ENCODE measurements around the gene CCT8. TPM values are rescaled to one million over a fixed set of nuclear protein-coding genes. Genes with fewer than 3 reads are reported as not detected.
A peak's percentile ranks its signal among the peaks of the same experiment; 100 is the strongest.

The CCT8 gene
- polyA plus RNA-seq, 1 donor from 2014 or later: 249 TPM

DNA sequence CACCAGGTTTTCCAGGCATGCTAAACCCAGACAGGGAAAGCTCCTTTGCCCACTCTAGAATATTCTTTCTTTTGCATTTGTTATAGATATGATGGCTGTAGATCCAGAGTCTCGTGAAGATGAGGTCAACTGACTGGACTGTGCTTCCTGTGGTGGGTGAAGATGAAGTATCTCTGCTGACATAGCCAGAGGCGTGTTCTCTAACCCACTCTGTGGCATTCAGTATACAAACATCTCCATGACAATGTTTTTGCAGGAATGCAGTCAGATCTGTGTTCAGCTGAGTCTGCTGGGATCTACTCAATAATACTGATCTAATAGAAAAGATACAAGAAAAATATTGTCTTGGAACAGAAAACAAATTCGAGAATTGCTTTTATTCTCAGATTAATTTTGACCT, 65.6 kb downstream of the CCT8 start (continued):
- no peak for TF ChIP-seq RAD21 (conservative IDR thresholded peaks at IDR 0.05)
- no peak for TF ChIP-seq MXI1 (conservative IDR thresholded peaks at IDR 0.05; ENCODE audit: poor library complexity, severe bottlenecking)

DNA sequence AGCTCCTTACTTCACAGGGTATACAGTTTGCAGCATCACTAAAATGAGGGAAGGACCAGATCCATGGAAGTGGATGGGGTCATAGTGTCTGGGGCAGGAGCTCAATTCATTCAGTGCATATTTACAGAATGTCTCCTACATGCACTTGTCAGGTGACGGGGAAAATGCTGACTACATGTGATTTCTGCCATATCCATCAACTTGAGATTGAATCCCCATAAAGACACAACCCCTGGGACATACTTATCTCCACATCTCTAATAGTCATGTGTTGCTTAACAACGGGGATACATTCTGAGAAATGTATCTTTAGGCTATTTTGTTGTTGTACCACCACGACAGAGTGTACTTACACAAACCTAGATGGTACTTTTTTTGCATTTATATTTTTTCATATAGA, 66.3 kb downstream of the CCT8 start:
- H3K79me2 ChIP-seq (replicated peaks; ENCODE audit: insufficient read depth, low read length): no peaks in the 10 kb centered on the region
- H3K27me3 ChIP-seq (ENCODE audit: insufficient read depth, low read depth, low read length): no peaks in the 10 kb centered on the region
- H3K36me3 ChIP-seq (ENCODE audit: insufficient read depth, low read length): no peaks in the 10 kb centered on the region
- no peaks in the 10 kb centered on the region for H3F3A ChIP-seq (ENCODE audit: insufficient read depth, low read length, poor library complexity, severe bottlenecking)
- no peak overlapping the region for H3K9ac ChIP-seq (ENCODE audit: low read length)
- H3K27ac ChIP-seq (ENCODE audit: low read length): peak overlapping the region; percentile 56
- H3K4me3 ChIP-seq (ENCODE audit: low read length): no peak overlapping the region
- no peaks in the 10 kb centered on the region for H3K9me2 ChIP-seq (ENCODE audit: insufficient read depth, low read length)
- peak; percentile 62 for TF ChIP-seq POLR2AphosphoS5 (IDR thresholded peaks at IDR 0.05)
- TF ChIP-seq RAD21 (conservative IDR thresholded peaks at IDR 0.05): no peak
- TF ChIP-seq EP300 (conservative IDR thresholded peaks at IDR 0.05; ENCODE audit: poor library complexity, severe bottlenecking): peak; percentile 64
- TF ChIP-seq, protein P1, sequence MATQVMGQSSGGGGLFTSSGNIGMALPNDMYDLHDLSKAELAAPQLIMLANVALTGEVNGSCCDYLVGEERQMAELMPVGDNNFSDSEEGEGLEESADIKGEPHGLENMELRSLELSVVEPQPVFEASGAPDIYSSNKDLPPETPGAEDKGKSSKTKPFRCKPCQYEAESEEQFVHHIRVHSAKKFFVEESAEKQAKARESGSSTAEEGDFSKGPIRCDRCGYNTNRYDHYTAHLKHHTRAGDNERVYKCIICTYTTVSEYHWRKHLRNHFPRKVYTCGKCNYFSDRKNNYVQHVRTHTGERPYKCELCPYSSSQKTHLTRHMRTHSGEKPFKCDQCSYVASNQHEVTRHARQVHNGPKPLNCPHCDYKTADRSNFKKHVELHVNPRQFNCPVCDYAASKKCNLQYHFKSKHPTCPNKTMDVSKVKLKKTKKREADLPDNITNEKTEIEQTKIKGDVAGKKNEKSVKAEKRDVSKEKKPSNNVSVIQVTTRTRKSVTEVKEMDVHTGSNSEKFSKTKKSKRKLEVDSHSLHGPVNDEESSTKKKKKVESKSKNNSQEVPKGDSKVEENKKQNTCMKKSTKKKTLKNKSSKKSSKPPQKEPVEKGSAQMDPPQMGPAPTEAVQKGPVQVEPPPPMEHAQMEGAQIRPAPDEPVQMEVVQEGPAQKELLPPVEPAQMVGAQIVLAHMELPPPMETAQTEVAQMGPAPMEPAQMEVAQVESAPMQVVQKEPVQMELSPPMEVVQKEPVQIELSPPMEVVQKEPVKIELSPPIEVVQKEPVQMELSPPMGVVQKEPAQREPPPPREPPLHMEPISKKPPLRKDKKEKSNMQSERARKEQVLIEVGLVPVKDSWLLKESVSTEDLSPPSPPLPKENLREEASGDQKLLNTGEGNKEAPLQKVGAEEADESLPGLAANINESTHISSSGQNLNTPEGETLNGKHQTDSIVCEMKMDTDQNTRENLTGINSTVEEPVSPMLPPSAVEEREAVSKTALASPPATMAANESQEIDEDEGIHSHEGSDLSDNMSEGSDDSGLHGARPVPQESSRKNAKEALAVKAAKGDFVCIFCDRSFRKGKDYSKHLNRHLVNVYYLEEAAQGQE (IDR thresholded peaks at IDR 0.05; ENCODE audit: borderline replicate concordance): no peak
- no peaks in the 10 kb centered on the region for H3K9me3 ChIP-seq (ENCODE audit: low read length)
- no peak overlapping the region for H3K4me2 ChIP-seq (ENCODE audit: low read length)
- H4K20me1 ChIP-seq (ENCODE audit: insufficient read depth): no peaks in the 10 kb centered on the region
- H2AFZ ChIP-seq (ENCODE audit: low read depth, low read length): no peak overlapping the region

Other genes with a start within 250 kb of the CCT8 start
- 55.7 and 62.1 TPM in 2 replicates for gene LTN1, start 80.8 kb downstream of the CCT8 start, polyA plus RNA-seq
- gene RWDD2B, start 54.3 kb downstream of the CCT8 start, polyA plus RNA-seq: 4.6 and 5.8 TPM in 2 replicates
- 33.1 and 38.5 TPM in 2 replicates for gene USP16, start 49.0 kb downstream of the CCT8 start, polyA plus RNA-seq
- not detected in 2 replicates for gene MAP3K7CL, start 57.0 kb upstream of the CCT8 start, polyA plus RNA-seq
- gene BACH1, start 225.3 kb upstream of the CCT8 start, polyA plus RNA-seq: 29.7 and 32.6 TPM in 2 replicates

Data from neural cell (in vitro differentiated cells).